Stimulated activated CD4-positive, alpha-beta T cell treated with anti-CD3 and anti-CD28 coated beads, Interleukin-15, amount 100 ng/mL, for 48 hours (primary cell): Measurements from ENCODE around the gene COL18A1.

Experiments used
- DNase-seq, 2 donors: peaks; one replicate each; pipeline ENCODE4 v3.0.0-alpha.2; 2020; ENCODE audit warnings: low read depth in 2 of 2

The COL18A1 gene

DNA sequence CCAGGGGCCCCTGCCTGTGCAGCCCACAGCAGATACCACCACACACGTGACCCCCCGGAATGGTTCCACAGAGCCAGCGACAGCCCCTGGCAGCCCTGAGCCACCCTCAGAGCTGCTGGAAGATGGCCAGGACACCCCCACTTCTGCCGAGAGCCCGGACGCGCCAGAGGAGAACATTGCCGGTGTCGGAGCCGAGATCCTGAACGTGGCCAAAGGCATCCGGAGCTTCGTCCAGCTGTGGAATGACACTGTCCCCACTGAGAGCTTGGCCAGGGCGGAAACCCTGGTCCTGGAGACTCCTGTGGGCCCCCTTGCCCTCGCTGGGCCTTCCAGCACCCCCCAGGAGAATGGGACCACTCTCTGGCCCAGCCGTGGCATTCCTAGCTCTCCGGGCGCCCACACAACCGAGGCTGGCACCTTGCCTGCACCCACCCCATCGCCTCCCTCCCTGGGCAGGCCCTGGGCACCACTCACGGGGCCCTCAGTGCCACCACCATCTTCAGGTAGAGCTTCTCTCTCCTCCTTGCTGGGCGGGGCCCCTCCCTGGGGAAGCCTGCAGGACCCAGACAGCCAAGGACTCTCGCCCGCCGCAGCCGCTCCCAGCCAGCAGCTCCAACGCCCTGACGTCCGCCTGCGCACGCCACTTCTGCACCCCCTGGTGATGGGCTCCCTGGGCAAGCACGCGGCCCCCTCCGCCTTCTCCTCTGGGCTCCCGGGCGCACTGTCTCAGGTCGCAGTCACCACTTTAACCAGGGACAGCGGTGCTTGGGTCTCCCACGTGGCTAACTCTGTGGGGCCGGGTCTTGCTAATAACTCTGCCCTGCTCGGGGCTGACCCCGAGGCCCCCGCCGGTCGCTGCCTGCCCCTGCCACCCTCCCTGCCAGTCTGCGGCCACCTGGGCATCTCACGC is 51.0 kb downstream of the COL18A1 start:
- DNase-seq = no peak

DNA sequence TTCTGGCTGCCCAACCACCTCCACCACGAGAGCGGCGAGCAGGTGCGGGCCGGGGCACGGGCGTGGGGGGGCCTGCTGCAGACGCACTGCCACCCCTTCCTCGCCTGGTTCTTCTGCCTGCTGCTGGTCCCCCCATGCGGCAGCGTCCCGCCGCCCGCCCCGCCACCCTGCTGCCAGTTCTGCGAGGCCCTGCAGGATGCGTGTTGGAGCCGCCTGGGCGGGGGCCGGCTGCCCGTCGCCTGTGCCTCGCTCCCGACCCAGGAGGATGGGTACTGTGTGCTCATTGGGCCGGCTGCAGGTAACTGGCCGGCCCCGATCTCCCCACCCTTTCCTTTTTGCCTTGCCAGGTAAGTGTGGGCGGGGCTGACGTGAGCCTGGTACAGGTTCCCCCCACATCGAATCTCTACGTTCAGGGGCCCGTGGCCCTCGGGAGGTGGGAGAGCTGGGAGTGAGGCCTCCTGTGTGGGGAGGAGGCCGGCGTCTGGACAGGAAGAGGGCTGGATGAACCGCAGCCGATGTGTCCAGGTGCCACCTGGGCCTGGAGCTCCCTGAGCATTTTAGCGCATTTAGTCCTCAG is 51.7 kb downstream of the COL18A1 start:
- no peak for DNase-seq

DNA sequence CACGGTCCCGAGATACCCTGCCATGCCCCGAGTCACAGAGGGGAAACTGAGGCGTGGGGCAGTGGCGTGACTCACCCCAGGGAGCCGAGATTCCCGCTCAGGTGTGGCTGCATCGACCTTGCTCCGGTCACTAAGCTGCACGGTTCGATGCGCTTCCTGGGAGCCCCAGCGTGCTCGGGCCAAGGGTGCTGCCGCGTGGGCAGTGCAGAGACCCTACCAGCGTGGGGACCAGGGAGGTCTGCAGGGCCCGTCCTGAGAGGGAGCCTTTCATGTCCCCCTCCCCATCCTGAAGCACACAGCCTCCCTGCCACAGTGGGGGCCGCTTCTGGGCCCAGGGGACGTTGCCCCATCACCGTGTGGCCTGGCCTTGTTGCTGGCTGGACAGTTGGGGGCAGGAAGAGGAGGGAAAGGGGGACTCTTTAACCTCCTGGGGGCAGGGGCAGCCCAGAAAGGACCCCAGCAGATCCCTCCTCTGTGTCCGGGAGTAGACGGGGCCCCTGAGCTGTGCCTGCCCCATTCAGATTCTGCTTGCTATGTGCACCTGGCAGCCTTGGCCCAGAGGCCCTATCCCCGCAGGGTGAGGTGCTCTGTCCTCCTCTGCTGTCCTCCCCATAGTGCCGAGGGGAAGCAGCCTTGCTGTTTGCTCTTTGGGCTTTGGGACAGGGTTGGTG is 52.3 kb downstream of the COL18A1 start:
- DNase-seq = no peak

DNA sequence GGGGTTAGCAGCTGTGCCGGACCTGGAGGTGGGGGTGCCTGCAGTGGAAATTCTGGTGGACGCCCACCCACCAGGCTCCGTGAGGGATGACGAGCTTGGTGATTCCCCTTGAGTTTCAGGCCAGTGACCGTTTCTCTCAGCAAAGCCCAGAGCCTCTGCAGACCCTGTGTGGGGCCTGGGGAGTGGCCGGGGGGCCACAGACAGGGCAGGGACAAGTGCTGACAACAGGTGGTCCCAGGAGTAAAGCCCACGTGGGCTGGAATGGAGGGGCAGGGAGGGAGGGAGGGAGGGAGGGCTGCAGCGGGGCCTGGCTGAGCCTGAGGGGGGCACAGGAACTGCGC is 52.8 kb downstream of the COL18A1 start:
- DNase-seq = no peak

DNA sequence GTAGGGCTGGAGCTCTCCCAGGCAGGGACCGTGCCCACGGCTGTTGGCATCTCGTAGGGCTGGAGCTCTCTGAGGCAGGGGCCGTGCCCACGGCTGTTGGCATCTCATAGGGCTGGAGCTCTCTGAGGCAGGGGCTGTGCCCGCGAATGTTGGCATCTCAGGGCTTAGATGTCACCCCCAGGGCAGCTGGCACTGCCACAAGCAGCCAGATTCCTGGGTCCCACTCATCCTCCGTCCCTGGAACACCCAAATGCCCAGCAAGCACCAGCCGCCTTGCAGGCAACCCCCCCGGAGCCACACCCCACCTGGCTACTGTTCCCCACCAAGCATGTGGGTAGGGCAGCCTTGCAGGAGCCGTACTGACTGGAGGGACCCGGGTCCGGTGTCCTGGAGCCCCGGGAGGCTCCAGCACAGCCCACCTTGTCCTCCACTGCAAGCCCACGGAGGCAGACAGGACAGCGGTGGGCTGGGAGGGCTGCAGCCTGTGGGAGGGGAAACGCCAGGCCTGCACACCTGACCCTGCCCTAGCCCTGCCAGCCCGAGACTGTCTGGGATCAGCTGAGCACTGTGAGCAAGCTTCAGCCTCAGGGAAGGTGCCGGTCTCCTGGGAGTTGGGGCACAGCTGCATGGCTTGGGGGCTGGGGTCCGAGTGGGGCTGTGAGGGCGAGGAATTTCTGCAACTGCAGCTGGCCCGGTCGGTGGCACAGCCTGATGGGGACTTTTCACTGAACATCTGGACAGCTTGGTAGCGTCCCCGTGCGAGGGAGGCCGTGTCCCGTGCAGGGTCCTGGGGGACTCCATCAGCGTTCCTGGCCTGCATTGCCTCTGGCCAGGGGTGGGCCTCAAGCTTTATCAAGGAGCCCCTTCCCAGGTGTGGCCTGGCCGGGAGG is 53.6 kb downstream of the COL18A1 start:
- no peak for DNase-seq

DNA sequence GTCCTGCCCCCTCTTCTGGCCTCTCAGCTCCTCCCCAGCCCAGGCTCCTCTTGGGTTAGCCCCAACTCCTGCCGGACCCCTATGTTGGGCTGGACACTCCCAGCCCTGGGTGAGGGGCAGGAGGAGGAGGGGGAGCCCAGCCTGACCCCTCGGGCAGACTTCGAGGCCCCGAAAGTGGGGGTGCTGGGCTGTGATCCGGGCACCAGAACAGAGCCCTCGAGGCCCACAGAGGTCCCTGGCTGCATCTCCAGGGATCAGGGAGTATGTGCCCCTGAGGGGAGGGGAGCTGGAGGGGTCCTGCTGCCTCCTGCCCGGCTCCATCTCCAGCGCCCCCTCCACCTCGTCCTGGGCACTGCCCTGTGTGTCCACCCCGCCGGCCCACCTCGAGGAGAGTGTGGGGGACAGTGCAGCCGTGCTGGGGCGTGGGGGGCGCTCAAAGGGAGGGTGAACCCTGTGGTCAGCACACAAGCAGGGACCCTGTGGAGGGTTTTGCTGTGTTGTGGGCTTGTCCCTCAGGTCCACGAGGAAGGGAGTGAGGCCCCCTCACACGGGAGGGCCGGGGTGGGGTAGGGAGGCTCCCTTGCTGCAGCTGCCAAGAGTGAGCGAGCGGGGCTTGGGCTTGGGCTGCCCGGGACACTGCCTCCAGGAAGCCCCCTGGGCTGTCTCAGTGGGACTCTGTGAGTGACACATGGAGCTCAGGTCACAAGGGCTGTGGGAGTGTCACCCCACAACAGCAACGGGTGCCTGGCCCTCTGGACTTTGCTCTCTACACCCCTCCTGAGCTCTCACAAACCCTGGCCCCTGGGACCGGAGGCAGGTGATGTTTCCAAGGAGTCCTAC is 54.4 kb downstream of the COL18A1 start:
- DNase-seq = no peak

DNA sequence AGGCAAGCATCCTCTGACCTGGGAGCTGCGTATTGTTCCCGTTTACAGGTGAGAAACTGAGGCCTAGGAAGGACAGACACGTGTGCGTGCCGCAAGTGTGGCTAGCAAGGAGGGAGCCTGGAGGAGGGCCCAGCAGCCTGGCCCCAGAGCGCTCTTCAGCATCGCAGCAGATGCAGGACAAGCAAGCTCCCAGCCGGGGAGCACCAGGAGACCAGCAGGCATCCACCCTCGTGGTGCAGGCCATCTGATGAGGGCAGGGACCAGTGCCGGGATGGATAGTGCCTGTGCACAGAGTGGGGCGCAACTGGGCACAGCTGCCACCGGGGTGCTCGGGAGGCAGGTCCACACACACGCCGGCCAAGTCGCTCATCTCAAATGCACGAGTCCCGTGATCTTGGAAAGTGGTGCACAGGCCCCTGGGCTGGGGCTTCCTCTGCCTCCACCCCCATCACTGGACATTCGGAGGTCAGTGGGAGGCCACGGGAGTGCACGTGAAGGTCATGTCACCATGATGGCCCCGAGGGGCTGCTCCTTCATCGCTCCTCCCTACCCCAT is 55.1 kb downstream of the COL18A1 start:
- no peak for DNase-seq

DNA sequence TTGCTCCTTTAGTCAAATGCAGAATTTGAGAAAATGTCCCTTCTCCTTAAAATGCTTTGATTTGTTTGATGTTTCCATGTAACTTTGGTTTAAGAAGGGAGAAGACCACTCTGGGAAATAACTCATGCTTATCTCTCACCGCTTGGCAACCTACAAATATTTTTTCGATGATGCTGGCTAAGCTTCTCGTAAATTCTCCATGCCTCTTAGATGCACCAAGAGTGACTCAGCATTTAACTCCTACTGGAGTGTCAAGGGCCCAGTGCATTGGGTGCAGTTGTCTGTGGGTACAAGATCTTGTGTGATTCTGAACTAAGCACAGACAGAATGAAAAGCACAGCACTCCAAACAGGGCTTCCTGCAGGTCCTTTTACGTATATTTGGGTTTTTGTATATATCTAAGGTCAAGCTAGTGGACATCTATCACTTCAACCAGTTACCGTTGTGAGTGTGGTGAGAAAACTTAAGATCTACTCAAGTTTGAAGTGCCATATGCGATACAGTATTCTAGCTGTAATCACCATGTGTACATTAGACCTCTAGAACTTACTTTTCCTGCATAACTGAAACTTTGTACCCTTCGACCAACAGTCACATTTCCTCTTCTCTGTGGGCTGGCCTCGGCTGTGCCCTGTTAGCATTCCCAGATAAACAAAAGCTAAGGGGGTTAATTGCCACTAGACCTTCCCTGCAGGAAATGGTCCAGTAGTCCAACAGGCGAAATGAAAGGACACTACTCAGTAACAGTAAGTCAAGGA is 55.8 kb downstream of the COL18A1 start:
- no peak for DNase-seq

DNA sequence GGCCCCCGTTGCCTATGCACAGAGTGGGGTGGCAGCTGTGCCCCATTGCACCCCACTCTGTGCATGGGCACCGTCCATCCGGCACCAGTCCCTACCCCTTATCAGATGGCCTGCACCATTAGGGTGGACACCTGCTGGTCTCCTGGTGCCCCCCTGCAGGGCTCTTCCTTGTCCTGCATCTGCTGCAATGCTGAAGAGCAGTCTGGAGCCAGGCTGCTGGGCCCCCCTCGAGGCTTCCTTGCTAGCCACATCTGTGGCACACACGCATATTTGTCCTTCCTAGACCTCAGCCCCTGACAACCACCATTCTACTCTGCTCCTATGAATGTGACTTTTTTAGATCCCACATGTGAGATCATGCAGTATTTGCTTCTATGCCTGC is 56.4 kb downstream of the COL18A1 start:
- no peak for DNase-seq

DNA sequence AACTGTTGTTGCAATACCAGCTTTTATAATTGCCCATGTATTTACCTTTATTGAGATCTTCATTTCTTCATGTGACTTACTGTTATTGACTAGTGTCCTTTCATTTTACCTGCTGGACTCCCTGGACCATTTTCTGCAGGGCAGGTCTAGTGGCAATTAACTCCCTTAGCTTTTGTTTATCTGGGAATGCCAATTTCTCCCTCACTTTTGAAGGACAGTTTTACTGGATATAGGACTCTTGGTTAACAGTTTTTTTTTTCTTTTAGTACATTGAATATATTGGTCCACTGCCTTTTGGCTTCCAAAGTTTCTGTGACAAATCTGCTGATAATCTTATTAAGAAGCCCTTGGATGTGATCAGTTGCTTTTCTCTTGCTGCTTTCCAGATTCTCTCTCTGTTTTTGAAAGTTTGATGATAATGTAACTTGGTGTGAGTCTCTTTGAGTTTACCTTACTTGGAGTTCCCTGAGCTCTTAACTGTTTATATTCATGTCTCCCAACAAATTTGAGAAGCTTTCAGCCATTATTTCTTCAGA is 56.9 kb downstream of the COL18A1 start:
- DNase-seq = no peak

DNA sequence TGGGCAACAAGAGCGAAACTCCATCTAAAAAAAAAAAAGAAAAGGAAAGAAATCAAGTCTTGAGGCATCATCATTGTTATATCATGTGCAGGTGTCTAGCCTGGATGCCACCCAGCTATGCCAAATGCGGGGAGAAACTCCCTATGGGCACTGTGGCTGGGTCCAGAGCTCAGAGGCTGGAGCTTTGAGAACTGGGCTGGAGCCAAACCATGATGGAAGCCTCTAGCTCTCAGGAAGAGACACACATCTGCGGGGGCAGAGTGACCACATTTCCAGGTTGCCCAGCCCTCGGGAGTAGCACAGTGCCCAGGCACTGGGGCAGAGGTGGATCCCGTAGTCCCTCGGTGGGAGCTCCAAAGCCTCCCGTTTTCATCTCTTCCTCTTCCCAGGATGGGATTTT is 58.9 kb downstream of the COL18A1 start:
- DNase-seq = no peak

DNA sequence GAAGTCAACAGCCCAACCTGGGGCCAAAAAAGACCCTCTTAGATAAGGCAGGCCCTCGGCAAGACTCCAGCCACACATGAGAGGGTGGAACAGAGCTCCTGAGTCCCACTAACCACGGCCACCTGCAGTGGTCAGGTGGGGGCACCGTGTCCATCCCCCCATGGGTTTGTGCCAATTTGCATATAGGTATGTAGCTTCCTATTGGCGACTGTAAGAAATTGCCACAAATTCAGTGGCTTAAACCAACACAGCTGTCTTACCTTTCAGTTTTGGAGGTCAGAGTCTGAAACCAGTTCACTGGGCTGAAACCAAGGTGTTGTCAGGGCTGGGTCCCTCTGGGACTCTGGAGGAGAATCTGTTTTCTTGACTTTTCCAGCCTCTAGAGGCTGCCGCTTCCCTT is 59.3 kb downstream of the COL18A1 start:
- no peak for DNase-seq

DNA sequence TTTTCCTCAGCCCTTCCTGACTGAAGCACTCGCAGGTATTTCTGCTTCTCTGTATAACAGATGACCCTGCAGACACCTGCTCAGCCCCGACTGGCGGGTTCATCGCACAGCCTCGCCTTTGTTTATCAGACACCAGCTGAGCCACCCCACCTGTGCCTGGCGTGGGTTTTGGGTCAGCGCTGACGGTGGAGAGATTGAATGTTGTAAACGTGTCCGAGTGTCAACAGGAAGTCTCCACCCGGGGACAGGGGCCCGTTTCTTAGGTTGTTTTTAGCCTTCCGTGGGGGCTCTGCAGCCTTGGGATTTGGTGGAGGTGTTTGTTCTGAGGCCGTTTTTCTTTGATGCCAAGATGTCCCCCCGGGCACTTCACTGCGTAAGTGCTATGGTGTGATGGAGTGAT is 60.1 kb downstream of the COL18A1 start:
- no peak for DNase-seq

DNA sequence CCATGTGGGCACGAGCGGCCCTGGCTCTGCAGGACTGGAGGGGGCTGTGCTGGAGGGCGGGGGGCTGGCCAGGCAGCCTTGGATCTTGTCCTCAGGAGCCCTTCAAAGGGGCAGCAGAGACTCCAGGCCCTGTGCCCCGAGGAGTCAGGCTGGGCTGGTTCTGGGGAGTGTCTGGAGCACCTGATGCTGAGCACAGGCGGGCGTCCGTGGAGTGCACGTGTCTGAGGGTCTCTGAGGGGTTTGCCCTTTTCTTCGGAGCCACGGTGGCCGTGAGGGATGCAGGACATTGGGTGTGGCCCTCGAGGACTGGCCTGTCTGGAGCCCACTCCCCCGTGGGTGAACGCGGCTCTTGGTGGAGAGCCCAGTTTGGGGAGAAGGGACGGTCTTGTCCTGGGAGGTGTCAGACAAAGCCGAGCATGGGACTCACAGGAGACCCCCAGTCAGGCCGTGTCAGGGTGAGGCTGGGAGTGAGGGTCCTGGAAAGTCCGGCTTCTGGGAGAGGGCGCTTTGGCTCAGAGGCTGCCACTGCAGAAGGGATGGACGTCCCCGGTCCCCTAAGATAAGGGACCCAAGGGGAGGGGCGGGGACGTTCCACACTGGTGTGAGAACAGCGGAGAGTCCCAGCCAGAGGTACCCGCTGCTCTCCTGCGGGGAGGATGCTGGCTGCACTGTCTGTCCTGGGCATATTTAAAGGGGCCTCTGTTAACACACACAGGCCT is 60.8 kb downstream of the COL18A1 start:
- no peak for DNase-seq

DNA sequence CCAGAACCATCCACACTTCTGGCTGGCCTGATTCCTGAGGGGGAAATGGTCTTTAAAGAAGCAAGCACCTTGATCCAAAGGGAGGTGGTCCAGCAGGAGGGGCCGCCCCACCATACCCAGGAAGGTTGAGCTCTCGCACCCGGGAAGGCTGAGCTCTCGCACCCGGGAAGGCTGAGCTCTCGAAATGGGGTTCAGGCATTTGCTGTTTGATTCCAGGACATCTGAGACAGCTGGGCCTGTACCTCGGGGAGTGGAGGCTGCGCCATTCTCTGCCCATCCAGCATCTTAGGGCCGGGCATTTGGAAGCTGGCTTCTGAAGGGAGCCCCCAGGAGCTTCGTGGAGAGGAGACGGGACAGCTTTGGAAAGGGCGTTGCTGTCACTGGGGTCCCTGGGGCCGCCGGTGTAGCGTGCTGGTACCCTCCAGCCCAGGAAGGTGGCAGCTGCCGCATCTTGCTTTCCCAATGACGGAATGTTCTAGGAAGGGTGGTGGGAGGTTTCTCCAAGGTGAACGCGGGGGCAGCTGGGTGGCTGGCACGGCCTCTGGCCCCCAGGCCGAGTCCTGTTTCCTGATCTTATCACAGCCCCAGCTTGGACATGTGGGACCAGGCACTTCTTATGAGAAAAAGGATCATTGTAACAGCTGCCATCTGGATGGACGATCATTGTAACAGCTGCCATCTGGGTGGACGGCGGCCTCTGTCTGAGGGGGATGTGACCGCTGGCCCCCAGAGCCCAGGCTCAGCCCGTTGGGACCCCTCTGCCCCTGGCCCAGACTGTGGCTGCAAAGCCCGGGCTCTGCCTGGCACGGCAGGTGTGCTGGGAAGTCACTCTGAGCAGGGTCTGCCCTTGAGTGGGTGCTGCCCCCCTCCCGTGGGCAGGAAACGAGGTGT is 61.6 kb downstream of the COL18A1 start:
- no peak for DNase-seq

DNA sequence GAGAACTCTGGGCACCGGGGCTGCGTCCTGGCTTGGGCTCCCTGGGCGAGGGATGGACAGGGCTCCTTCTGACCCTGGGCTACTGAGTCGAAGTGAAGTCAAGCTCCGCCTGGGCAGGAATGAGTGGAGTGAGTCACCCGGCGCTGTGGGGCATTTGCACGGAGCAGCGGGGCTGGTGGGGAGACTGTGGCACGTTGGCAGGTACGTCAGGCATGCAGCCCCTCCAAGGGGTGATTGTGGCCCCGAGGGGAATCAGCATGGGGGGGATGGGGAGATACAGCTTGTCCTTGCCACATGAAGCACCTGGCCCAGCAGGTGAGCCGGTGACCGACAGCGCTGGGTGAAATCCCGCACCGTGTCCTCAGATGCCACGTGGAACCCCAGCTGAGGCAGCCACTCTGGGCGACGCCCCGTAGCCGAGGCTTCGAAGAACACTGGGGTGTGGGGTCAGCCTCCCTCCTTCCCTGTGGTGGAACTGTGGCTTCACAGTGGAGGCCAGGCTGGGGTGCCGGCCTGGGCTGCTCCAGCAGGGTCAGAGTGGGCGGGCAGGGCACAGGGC is 62.3 kb downstream of the COL18A1 start:
- DNase-seq = no peak

DNA sequence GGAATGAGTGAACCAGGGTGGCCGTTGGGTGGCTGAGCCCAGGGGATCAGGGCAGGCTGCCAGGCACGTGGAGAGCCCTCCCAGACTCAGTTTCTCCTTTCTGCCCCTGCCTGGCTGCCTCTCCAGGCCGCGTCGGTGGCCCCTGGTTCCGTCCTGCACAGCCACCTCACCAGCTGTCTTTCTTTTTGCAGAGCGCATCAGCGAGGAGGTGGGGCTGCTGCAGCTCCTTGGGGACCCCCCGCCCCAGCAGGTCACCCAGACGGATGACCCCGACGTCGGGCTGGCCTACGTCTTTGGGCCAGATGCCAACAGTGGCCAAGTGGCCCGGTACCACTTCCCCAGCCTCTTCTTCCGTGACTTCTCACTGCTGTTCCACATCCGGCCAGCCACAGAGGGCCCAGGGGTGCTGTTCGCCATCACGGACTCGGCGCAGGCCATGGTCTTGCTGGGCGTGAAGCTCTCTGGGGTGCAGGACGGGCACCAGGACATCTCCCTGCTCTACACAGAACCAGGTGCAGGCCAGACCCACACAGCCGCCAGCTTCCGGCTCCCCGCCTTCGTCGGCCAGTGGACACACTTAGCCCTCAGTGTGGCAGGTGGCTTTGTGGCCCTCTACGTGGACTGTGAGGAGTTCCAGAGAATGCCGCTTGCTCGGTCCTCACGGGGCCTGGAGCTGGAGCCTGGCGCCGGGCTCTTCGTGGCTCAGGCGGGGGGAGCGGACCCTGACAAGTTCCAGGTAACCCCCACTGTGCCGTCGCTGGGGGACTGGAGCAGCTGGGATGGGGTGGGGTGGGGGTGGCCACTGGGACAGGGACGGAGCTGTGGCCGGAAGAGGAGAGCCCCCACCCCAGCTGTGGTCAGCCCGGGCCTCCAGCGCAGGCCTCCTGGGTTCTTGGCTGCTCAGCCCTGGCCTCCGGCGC is 63.3 kb downstream of the COL18A1 start:
- DNase-seq = no peak
